ENCODE data around the gene KLRG1. TPM values are rescaled to one million over a fixed set of nuclear protein-coding genes. Genes with fewer than 3 reads are reported as not detected.
A peak's percentile ranks its signal among the peaks of the same experiment; 100 is the strongest.

KLRG1 gene
- 1 to 10 TPM; 1.4 to 3.7 (median 2.4) TPM for polyA plus RNA-seq (ENCODE audit: insufficient read length in 4 of 4)

DNA sequence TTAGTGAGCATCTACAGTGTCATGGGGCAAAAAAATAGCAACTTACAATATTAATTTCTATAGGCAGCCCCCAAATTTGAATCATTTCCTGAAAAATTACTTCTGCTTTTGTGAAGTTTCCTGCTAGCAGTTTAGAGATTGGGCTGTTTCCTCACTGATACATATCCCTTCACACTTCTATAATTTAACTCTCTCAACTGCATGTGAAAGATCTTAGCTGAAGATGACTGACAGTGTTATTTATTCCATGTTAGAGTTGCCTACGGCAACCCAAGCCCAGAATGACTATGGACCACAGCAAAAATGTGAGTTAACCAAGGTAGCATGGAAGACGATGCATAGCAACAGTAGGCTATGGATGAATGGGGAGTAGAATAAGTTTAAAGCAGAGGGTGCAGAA lies at the start of gene KLRG1:
Gene KLRG1 (plus strand): TSS at position 134 of the 400 bp plus-strand sequence. CDS start 90 bp downstream, at position 224.
- no peak for DNase-seq (ENCODE audit: low read depth in 4 of 4, low spot score in 3 of 4)

DNA sequence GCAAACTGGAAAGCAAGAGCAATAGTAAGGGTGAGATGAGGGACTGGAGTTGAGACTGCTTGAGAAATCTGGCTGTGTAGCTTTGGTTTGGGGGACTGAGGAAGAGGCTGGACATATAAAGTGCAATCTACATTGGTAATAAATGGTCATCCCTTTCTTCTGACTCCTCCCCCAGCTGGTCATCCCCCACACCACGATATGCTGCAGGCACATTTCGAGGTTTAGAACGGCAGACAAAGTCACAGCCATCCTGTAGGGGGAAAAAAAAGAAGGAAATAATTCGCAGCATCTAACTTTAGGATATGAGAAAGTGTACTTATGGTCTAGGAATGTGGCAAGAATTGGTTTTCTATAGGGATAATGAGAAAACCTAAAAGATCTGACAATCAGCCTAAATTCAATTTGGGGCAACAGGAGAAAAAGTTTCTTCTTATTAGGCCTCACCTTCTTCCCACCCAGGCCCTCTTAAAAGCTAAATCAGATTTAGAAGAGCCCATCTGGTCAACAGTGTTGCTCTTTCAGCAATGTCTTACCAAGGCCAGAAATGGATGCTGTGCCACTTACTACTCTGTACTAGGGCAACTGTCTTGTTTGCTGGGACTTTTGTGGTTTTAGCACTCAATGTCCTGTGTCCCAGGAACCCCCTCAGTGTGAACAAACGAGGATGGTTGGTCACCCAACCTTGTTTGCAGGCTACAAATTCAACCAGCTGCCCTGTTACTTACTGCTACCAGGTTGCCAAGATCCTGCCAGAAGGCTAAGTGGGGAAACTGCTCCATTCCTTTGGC lies 47.5 kb upstream of the KLRG1 start:
- no peak for DNase-seq (ENCODE audit: low read depth in 4 of 4, low spot score in 3 of 4)

DNA sequence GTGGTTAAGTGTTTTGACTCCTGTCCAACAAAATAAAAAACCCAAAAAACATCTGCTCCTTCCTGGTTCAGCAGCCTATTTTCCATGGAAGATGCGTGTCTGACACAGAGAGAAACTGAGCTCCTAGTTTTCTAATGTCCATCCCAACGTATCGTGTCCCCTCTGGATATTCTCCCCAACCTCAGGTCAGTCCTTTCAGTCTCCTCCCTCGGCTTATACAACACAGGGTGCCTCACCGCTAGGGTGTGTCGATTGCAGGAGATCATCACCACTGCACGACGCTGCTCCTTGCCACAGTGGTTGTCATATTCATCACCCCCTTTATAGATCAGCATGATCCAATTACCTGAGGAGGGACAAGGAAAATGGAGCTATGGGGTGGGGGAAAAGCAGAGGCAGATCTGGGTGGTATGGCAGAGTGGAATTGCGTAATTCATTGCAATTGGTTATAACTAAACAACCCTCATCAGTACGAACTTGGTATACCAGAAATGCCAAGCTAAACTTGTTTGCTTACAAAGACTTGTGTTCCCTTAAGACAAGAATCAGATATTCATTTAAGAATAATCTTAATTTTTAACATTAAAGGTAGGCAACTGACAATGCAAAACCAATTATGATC lies 45.7 kb upstream of the KLRG1 start:
- DNase-seq (ENCODE audit: low read depth in 4 of 4, low spot score in 3 of 4): no peak

DNA sequence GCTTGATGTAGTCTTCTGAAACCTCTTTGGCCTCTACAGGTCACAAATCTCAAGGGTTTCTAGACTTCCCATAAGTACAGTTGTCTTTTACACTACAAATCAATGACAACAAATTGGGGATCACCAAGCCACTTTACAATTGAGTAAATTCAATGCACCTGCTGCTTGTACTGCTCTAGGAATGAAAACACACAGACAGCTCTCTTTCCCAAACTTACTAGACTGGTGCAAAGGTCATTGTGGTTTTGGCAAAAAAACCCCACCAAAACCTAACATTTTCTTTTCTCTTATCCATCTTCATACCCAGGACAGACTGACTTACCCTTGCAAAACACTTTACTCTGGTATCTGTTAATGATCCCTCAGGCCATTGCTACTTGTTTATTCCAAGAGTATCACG lies 42.6 kb upstream of the KLRG1 start:
- DNase-seq (ENCODE audit: low read depth in 4 of 4, low spot score in 3 of 4): no peak

DNA sequence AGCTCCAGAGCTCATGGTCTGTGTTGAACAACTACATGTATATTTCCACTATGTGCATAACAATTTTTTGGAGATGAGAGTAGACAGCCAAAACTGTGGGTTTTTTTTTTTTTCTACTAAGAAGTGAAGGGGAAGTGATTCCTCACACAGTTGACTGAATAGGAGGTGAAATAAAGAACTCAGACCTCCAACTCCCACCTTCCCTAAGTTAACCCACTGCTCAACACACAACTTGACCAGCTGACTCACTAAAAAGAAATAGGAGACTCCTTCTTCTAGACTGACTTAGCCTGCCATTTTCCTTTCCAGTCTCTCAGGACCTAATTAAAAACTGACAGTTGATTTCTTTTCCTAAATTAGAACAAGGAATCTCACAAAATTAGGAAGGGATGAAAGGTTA lies 41.6 kb upstream of the KLRG1 start:
- DNase-seq (ENCODE audit: low read depth in 4 of 4, low spot score in 3 of 4): no peak

DNA sequence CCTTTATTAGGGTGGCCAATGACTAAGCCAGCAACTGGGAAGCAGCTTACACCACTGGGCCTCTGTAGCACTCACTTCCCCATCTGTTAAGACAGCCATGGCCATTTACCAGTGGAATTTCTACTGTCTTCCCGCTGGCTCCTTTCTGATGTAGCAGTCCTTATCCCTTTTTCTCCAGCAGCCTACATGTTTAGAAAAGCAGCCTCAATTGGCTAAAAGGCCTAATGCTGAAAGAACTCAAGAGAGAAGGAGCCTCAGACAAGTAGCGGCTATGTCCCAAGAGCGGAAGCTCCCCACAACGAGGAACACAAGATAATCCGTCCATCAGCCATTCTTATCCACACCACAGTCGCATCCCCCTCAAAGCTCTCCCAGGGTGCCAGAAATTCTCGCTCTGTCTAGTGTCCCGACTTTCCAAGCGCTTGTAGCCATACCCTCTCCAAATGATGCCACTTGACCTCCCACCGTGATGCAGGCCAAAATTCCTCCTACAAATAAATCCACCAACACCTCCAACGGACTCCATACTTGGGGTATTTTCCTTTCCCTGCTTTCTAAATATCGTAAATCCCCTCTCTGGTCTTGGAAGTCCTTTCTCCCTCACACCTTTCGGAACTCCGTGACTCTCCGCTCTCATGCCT lies 40.5 kb upstream of the KLRG1 start:
- peak in 2 of 4 donors; percentile 5 to 12 for DNase-seq (ENCODE audit: low read depth in 4 of 4, low spot score in 3 of 4)

DNA sequence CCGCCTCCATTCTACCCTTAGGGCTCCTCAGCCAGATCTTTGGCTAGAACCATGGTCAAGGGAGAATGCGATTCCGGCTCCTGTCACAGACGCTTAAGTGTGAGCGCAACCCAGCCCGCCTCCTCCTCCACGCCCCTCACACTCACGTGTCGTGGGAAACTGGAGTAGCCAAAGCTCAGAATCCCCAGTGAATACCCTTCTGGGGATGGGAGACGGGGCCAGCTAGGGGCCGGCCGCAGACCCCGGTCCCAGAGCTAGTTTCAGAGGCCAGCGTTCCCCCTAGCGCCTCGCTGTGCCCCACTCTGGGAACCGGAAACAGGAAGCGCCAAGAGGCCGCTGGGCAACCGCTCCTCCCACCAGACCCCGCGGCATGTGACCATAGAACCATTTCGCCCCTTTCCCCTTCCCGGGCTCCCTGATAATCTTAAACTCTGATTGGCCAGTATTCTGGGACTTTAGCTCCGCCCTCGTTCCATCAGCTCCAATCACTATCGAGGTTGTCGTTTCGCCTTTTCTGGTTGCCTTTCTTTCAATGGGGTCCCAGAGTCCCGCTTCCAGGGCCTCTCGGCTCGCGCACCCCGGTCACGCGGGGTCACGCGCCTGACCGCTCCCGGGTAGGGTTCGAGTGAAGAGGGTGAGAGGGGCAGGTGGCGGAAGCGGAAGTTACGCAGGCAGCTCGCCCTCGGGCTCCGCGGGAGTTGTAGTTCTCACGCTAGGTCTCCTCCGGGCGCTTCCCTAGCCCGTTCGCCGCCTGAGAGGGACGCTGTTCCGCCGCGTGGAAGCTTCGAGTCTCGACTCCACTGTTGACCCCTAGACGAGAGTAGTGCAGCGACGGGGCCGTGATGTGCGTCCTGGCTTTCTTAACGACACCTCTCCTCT lies 39.8 kb upstream of the KLRG1 start, which contains the start of gene M6PR:
Gene M6PR (minus strand): TSS at position 304 of the 879 bp plus-strand sequence. CDS start 3,241 bp downstream, outside the sequence.
- DNase-seq (ENCODE audit: low read depth in 4 of 4, low spot score in 3 of 4): peak; percentile 88 to 93 (median 91)

DNA sequence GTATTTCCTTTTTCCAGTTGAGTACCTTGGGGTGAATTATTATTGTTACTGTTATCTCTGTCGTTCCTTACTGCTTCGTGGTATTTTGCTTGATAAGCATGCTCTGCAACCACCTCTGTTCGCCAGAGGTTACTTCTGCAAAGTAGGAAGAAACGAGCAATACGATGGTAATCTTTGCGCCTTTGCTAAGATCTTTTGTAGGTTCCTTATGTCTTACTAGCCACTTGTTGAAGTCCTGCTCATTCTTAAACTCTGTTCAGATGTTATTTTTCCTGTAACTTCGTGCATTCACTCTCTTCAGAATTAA lies 39.2 kb upstream of the KLRG1 start:
- no peak for DNase-seq (ENCODE audit: low read depth in 4 of 4, low spot score in 3 of 4)

DNA sequence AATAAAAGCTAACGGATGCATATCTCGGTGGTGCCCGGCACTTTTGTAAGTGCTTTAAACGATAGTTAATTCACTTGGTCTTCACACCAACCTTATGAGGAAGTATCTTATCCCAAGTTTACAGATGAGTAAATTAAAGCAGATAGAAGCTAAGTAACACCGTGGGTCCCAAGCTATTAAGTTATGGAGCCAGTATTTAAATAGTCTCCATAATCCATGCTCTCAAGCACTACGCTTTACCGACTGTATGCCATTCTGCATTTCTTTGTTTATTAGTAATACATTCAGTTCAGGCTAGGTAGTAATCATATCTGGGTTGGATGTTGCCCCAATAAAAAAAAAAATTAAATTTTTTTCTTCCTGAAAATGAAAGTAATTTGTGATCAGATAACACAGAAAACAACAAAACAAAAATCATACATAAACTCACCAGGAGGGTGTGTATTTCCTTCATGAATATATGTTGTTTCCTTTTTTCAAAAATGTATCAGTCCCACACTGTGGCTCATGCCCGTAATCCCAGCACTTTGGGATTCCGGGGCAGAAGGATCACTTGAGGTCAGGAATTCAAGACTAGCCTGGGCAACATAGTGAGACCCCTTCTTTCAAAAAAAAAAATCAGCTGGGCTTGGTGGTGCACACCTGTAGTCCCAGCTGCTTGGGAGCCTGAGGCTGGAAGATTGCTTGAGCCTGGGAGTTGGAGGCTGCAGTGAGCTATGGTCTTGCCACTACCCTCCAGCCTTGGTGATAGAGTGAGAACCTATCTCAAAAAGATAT lies 38.5 kb upstream of the KLRG1 start:
- DNase-seq (ENCODE audit: low read depth in 4 of 4, low spot score in 3 of 4): no peak

DNA sequence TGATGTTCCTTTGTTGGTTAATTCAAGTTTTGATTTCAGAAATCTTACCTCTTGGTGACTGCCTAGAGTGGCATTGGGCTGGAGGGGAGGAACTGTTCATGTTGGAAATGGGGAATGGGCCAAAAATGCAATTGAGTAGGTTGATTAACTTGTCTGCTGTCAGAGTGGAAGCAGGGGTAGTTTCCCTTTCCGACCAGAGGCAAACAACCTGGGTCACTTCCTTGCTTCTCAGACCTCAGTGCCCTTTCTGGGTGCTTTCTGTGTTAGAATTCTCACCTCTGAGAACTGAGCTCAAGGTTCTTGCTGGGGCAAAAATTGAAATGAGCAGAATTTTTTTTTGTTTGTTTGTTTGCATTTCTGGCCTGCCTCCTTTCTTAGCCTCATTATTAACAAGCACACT lies 37.6 kb upstream of the KLRG1 start:
- DNase-seq (ENCODE audit: low read depth in 4 of 4, low spot score in 3 of 4): no peak

DNA sequence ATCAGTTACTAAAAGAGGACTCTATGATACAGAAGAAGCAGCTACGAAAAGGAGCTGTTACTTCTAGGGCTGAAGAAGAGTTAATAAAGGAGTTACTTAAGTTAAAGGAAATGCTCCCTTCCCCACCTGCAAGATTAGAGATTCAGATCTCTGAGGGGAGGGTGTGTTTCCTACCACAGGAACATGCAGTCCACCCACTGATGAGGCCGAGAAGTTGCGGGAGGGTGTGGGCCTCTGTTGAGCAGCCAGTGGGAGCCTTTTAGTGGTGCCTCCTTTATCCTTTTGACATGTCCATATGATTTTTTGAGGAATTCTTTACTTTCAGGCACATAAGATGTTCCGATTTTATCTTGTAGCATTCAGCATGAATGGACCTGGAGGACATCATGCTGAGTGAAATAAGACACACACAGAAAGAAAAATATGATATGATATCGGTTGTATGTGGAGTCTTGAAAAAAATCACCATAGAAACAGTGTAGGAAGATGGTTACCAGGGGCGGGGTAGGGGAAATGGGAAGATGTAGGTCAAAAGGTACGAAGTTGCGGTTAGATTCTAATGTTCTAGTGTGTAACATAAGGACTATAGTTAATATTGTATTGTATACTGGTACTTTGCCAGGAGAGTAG lies 35.5 kb upstream of the KLRG1 start:
- DNase-seq (ENCODE audit: low read depth in 4 of 4, low spot score in 3 of 4): no peak

DNA sequence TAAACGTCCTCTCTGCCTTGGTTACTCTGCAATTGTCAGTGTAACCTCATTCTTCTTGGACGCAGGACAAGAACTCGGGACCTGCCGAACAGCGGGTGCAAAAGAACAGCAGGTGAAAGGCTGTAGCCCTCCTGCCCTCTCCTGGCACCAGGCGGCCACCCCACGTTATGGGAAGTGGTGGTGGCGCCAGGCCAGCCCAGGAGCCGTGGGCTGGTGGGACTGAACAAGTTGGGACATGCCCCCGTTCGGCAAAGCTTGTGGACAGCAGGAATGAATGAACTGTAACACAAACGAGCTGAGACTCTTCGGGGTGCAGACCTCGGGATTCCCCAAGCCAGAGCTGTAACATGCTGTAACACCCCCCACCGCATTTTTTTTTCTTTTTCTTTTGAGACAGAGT lies 33.3 kb upstream of the KLRG1 start:
- DNase-seq (ENCODE audit: low read depth in 4 of 4, low spot score in 3 of 4): no peak

DNA sequence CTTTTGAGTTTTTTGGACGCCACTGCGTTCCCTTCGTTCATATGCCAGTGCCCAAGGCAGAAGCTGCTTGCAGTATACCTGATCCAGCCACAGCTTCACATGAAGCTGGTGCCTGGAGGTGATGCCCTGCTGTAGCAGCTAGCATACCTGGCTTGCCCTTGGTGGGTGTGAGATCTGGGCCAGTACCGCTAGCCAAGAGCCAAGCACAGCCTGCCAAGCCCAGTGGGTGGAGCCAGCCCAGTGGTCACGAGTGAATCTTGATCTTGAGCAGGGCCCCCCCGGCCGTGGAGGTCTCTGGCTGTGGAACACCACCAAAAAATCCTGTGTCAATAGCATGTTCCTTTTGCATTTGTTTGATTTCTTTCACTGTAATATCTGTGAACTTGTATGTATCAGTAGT lies 32.6 kb upstream of the KLRG1 start:
- no peak for DNase-seq (ENCODE audit: low read depth in 4 of 4, low spot score in 3 of 4)

DNA sequence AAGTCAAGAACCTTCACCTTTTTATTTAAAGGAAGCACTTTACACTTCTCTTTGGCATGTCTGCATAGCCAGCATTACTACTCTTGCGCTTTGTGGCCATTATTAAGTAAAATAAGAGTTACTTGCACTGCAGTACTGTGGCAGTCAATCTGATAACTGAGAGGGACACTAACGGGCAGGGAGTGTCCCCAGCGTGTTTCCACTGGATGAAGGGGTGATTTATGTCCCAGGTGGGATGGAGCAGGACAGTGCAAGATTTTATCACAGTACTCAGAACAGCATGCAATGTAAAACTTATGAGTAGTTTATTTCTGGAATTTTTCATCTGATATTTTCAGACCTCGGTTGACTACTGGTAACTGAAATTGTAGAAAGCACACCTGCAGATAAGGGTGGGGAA lies 31.8 kb upstream of the KLRG1 start:
- DNase-seq (ENCODE audit: low read depth in 4 of 4, low spot score in 3 of 4): no peak

DNA sequence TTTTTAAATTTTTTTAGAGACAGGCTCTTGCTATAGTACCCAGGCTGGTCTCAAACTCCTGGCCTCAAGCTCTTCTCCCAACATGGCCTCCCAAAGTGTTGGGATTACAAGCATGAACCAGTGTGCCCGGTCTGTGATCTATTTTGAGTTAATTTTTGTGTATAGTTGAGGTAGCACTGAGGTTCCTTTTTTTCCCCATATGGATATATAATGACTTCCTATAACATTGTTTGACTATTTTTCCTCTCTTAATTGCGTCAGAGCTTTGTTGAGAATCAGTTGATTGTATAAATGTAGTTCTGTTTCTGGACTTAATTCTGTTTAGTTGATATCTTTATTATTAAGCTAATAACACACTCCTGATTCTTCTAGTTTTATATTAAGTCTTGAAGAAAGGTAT lies 31.3 kb upstream of the KLRG1 start:
- no peak for DNase-seq (ENCODE audit: low read depth in 4 of 4, low spot score in 3 of 4)

DNA sequence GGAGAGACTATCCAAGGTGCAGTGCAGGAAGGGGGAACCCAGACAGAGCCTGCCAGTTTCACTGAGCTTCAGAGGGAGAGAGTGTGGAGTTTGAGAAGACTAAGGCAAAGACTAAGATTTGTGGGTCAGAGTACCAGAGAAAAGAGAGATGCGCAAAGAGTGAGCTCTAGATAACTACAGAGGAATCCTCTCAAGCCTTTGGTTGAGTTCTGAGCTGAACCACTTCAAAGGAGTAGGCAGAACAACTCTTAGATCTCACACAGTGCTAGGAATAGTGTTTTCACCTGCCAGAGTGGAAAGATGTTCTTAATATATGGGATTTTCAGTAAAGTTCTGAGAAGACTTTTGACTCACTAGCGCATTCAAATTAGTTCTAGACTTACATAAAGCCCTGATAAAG lies 29.2 kb upstream of the KLRG1 start:
- DNase-seq (ENCODE audit: low read depth in 4 of 4, low spot score in 3 of 4): no peak

DNA sequence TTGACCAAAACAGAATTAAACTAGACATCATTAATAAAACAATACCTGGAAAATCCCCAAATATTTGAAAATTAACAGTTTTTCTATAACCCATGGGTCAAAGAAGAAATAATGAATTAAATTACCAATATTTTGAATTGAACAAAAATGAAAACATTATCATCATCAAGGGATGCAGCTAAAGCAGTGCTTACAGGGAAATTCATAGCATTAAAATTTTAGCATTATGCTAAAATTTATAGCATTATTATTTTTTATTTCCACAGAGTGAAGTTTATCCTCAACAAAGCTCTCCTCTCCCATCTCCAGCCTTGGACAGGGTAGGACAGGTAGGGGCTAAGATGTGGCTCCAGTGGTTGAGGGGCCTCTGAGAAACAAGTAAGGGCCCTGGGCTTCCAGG lies 20.6 kb upstream of the KLRG1 start:
- no peak for DNase-seq (ENCODE audit: low read depth in 4 of 4, low spot score in 3 of 4)

DNA sequence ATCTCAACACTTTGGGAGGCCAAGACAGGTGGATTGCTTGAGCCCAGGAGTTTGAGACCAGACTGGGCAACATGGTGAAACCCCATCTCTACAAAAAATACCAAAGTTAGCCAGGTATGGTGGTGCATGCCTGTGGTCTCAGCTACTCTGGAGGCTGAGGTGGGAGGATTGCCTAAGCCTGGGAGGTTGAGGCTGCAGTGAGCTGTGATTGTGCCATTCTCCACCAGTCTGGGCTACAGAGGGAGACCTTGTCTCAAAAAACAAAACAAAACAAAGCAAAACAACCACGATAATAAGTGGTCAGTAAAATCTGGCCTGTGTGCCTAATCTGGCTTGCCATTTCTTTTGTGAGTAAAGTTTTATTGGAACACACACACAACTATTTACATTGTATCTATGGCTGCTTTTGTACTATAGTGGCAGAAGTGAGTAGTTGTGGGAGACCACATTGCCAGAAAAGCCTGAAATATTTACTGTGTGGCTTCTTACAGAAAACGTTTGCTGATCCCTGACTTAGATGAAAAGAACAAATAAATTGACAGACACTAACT lies 19.4 kb upstream of the KLRG1 start:
- no peak for DNase-seq (ENCODE audit: low read depth in 4 of 4, low spot score in 3 of 4)

DNA sequence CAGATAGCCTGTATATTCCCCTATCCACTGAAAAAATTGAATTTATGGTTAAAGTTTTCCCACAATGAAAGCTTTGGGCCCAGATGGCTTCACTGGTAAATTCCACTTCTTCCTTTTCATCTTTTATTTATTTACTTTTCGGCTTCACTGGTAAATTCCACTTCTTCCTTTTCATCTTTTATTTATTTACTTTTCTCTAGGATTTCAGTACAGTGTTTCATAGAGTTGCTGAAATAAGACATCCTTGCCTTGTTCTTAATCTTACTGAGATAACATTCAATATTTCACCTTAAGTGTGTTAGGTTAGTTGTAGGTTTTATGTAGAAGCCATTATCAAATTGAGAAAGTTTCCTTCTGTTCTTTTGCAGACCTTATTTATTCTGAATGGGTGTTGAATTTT lies 18.9 kb upstream of the KLRG1 start:
- no peak for DNase-seq (ENCODE audit: low read depth in 4 of 4, low spot score in 3 of 4)

All from left renal pelvis (tissue), 4 donors.